AG09319 (cell line): ENCODE data around the gene CMC4.

ENCODE experiments used
- DNase-seq: peaks from one replicate; pipeline ENCODE4 v3.0.0-alpha.2; 2010; ENCODE audit warnings: low read depth; ENCODE audit errors: extremely low read depth
- CTCF ChIP-seq: IDR thresholded peaks from 2 replicates; pipeline ENCODE4 v1.5.1; 2011; ENCODE audit warnings: low read depth, mild to moderate bottlenecking, inconsistent platforms, low read length, moderate library complexity

CMC4 gene

GRCh38 chrX:155086961-155087735 is 16.2 kb upstream of the CMC4 start:
- DNase-seq = no peak
- no peak for TF ChIP-seq CTCF

DNA sequence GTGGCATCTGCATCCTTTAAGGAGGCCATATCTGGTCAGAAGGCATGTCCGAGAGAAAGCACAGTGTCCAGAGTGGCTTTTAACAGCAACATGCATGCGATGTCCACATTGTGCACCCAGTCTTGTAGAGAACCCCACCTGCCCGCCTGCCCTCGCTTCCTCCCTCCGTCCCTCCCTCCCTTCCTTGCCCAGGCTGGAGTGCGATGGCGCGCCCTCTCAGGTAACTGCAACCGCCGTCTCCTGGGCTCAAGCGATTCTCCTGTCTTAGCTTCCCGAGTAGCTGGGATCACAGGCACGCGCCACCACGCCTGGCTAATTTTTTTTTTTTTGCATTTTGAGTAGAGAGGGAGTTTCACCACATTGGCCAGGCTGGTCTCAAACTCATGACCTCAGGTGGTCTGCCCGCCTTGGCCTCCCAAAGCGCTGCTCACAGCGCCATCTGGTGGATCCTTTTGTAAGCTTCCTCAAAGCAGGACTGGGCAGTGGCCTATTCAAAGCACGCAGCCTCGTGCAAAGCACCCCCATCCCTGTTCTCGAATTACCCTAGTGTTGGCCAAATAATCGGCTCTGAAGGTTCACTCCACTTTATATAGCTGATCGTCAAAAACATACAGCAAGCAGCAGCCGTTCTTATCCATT is 15.4 kb upstream of the CMC4 start:
- DNase-seq = no peak
- peak; percentile 44 for TF ChIP-seq CTCF

- TF ChIP-seq CTCF = no peak
- no peak for DNase-seq
Observed at GRCh38 chrX:155071694-155072280, 851 bp upstream of the CMC4 start.

GRCh38 chrX:155070663-155070974 is 317 bp downstream of the CMC4 start:
- TF ChIP-seq CTCF = no peak
- no peak for DNase-seq

- DNase-seq = no peak
- no peak for TF ChIP-seq CTCF
Observed at GRCh38 chrX:155070038-155070437, 898 bp downstream of the CMC4 start.

DNA sequence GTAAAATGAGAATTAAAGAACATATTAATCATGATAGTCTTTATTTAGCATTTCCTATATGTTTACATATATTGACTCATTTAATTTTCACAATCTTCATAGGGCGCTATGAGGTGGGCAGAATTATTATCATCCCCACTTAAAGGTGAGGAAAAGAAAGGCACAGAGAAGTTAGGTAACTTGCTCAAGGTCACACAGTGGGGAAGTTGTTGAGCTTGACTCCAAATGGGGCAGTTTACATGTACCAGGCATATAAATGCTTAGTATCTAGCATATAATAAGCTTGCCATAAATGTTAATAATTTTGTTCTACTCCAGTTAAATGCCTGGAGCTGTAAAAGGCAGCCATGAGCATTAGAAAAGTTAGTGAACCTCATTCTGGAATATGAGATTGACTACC is 1.5 kb downstream of the CMC4 start:
- TF ChIP-seq CTCF = no peak

DNA sequence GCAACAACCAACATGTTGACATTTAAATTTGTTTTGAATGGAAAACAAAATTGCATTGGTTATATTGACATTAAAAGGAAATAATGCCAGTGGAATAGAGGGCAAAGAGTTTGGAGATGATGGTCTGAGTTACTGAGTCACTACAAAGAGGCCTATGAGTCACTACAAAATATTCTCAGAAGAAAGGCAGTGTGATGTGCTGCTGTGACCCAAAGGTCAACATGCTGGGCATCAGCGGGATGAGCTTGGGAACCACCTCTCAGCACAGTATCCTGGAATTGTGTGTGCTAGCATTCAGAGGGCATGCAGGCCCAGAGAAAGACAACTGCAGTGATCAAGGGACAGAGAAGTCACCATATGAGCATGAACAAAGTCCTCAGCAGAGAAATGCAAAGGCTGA is 2.8 kb downstream of the CMC4 start:
- no peak for TF ChIP-seq CTCF
- no peak for DNase-seq

More for the DNA sequence above, 1.5 kb downstream of the CMC4 start:
- no peak for DNase-seq
